K562 (cell line): Measurements from ENCODE around the gene SAV1. TPM values are rescaled to one million over a fixed set of nuclear protein-coding genes. Genes with fewer than 3 reads are reported as not detected.

Experiments
- ATAC-seq: fragments of 200-7000 bp; cut with Tn5 transposase; 3 replicates; pipeline ENCODE4 v1.9.1; 2020; ENCODE audit warnings: moderate library complexity
- BruUV-seq: library from RNA; stranded (reverse); fragments of 400-500 nt; replicated peaks from 2 replicates; lab custom pipeline; 2021; lab: Mats Ljungman, UMichigan
- CTCF ChIA-PET: fragments of 300-600 bp; formaldehyde crosslinking; extraction: SDS; loops from one replicate; lab custom pipeline; 2021; ENCODE audit warnings: low intra/inter-chr PET ratio; lab: Yijun Ruan, JAX
- POLR2A ChIA-PET: fragments of 300-600, 350-650 bp; sonication (Branson Sonifier 250); formaldehyde crosslinking; extraction: SDS; loops from one replicate; lab custom pipeline; 2021; ENCODE audit warnings: antibody characterized with exemption, inconsistent platforms; lab: Yijun Ruan, JAX
- DNase-seq, 4 experiments: peaks; one replicate each; pipeline versions ENCODE4 v3.0.0 to v3.0.0-alpha.2; 2011 to 2018; ENCODE audit warnings: low spot score in 3 of 4, mixed read lengths in 3 of 4; ENCODE audit errors: extremely low read depth in 1 of 4
- FAIRE-seq: peaks from 2 replicates; lab custom pipeline; 2011; peaks lifted over from hg19 to GRCh38; lab: Jason Lieb, UNC
- H2AFZ ChIP-seq: 2 replicates; pipeline ENCODE4 v1.6.0; 2011; ENCODE audit warnings: low read depth, low read length, control low read depth, inconsistent platforms
- H3K27ac ChIP-seq: fragments of 200-600 bp; 3 replicates; pipeline ENCODE4 v1.8.0; 2011; ENCODE audit warnings: low read depth, mild to moderate bottlenecking, control low read depth, inconsistent platforms, low read length, moderate library complexity, mixed read lengths; ENCODE audit errors: extremely low read depth
- H3K27me3 ChIP-seq, 2 experiments: fragments of 300-600 bp in 1 of 2; 2 replicates in 1 of 2; 3 replicates in 1 of 2; pipeline versions ENCODE4 v1.6.0 to v1.8.0; 2011; ENCODE audit warnings: inconsistent platforms in 2 of 2, low read length in 2 of 2, mild to moderate bottlenecking in 1 of 2, mixed read lengths in 1 of 2, moderate library complexity in 1 of 2; ENCODE audit not compliant: control insufficient read depth in 2 of 2, insufficient read depth in 2 of 2
- H3K36me3 ChIP-seq: fragments of 300-600 bp; 3 replicates; pipeline ENCODE4 v1.8.0; 2011; ENCODE audit warnings: mild to moderate bottlenecking, low read length, inconsistent platforms; ENCODE audit not compliant: control insufficient read depth, insufficient read depth
- H3K4me1 ChIP-seq, 2 experiments: fragments of 200-600 bp in 1 of 2; replicated peaks in 1 of 2; 2 replicates in 1 of 2; 3 replicates in 1 of 2; pipeline versions ENCODE4 v1.5.1 to v1.8.0; 2011; ENCODE audit warnings: inconsistent platforms in 2 of 2, low read length in 2 of 2, mild to moderate bottlenecking in 1 of 2, mixed read lengths in 1 of 2, moderate library complexity in 1 of 2; ENCODE audit not compliant: control insufficient read depth in 2 of 2, insufficient read depth in 2 of 2
- H3K4me2 ChIP-seq: 2 replicates; pipeline ENCODE4 v1.6.1; 2011; ENCODE audit warnings: low read length, control low read depth, inconsistent platforms, mixed read lengths; ENCODE audit not compliant: insufficient read depth
- H3K4me3 ChIP-seq: fragments of 200-600 bp; sonication (generic), shearing (Covaris generic); 2 replicates; pipeline ENCODE4 v1.5.1; 2016; ENCODE audit warnings: control low read depth, inconsistent platforms
- H3K79me2 ChIP-seq: fragments of 200-600 bp; 3 replicates; pipeline ENCODE4 v1.8.0; 2011; ENCODE audit warnings: low read length, inconsistent platforms; ENCODE audit not compliant: control insufficient read depth, insufficient read depth
- H3K9ac ChIP-seq, 2 experiments: 2 replicates each; pipeline versions ENCODE4 v1.6.0 to v1.6.1; 2011; ENCODE audit warnings: low read depth in 2 of 2, low read length in 2 of 2, control low read depth in 1 of 2, inconsistent platforms in 1 of 2, mild to moderate bottlenecking in 1 of 2, mixed read lengths in 1 of 2; ENCODE audit not compliant: insufficient read depth in 1 of 2
- H3K9me1 ChIP-seq: one replicate; pipeline ENCODE4 v1.6.0; 2011; ENCODE audit warnings: inconsistent platforms, mild to moderate bottlenecking, low read length, moderate library complexity; ENCODE audit not compliant: control insufficient read depth, insufficient read depth
- H3K9me3 ChIP-seq: replicated peaks from 2 replicates; pipeline ENCODE4 v1.5.1; 2011; ENCODE audit warnings: low read depth, low read length, inconsistent platforms; ENCODE audit not compliant: control insufficient read depth, insufficient read depth
- H4K20me1 ChIP-seq: replicated peaks from 2 replicates; pipeline ENCODE4 v1.6.1; 2011; ENCODE audit warnings: low read length, inconsistent platforms, mixed read lengths; ENCODE audit not compliant: control insufficient read depth, insufficient read depth
- CHD4 ChIP-seq: fragments of 200-600 bp; sonication (generic); IDR thresholded peaks from 3 replicates; pipeline ENCODE4 v1.6.1; 2012; ENCODE audit warnings: low read depth, mild to moderate bottlenecking, mixed read lengths, low read length, inconsistent platforms; ENCODE audit not compliant: insufficient read depth, insufficient replicate concordance, poor library complexity, severe bottlenecking
- FOXM1 ChIP-seq, 2 experiments: fragments of 450-650 bp in 1 of 2; sonication (generic) in 1 of 2; formaldehyde crosslinking in 1 of 2; IDR thresholded peaks; 2 replicates each; pipeline versions ENCODE4 v1.6.1 to v1.9.0; 2017 to 2022; ENCODE audit warnings: low read depth in 2 of 2, mild to moderate bottlenecking in 2 of 2, missing genetic modification reagents in 1 of 2, moderate library complexity in 1 of 2
- ILK ChIP-seq: fragments of 450-650 bp; IDR thresholded peaks from 2 replicates; pipeline ENCODE4 v1.6.1; 2016; ENCODE audit warnings: missing genetic modification characterization, low read depth, mild to moderate bottlenecking, missing compliant biosample characterization, moderate library complexity, borderline replicate concordance
- JUN ChIP-seq, 2 experiments: sonication (generic) in 1 of 2; formaldehyde crosslinking in 1 of 2; IDR thresholded peaks; 2 replicates each; pipeline versions ENCODE4 v1.6.1 to v1.8.0; 2012 to 2022; ENCODE audit warnings: borderline replicate concordance in 2 of 2, mild to moderate bottlenecking in 2 of 2, improper control_type of control experiment in 1 of 2, low read depth in 1 of 2, low read length in 1 of 2, missing genetic modification reagents in 1 of 2
- MAFG ChIP-seq: fragments of 450-650 bp; conservative IDR thresholded peaks from 2 replicates; pipeline ENCODE4 v1.6.1; 2016; ENCODE audit warnings: missing genetic modification characterization, missing compliant biosample characterization
- NELFE ChIP-seq: IDR thresholded peaks from 2 replicates; pipeline ENCODE4 v1.6.1; 2011; ENCODE audit warnings: mild to moderate bottlenecking; ENCODE audit not compliant: insufficient read depth, insufficient read length
- NFE2 ChIP-seq: IDR thresholded peaks from 2 replicates; pipeline ENCODE4 v1.6.1; 2014; ENCODE audit warnings: antibody characterized with exemption, low read depth
- NFE2L1 ChIP-seq: fragments of 450-650 bp; IDR thresholded peaks from 2 replicates; pipeline ENCODE4 v1.6.1; 2016; ENCODE audit warnings: missing genetic modification characterization, low read depth, mild to moderate bottlenecking, missing compliant biosample characterization, moderate library complexity, borderline replicate concordance
- NFXL1 ChIP-seq: fragments of 450-650 bp; formaldehyde crosslinking; IDR thresholded peaks from 2 replicates; pipeline ENCODE4 v1.4.0; 2021; ENCODE audit warnings: mild to moderate bottlenecking
- PHF21A ChIP-seq: fragments of 450-650 bp; IDR thresholded peaks from 2 replicates; pipeline ENCODE4 v1.6.1; 2017; ENCODE audit warnings: low read depth, borderline replicate concordance
- TCF3 ChIP-seq: sonication (generic); formaldehyde crosslinking; IDR thresholded peaks from 2 replicates; pipeline ENCODE4 v1.4.0; 2020; ENCODE audit warnings: mild to moderate bottlenecking, missing genetic modification reagents
- ZNF280B ChIP-seq: fragments of 250-450 bp; sonication (Bioruptor Pico); IDR thresholded peaks from 2 replicates; pipeline ENCODE4 v1.5.1; 2021; ENCODE audit warnings: mild to moderate bottlenecking
- ZNF583 ChIP-seq: fragments of 250-450 bp; sonication (Bioruptor Pico); IDR thresholded peaks from 2 replicates; pipeline ENCODE4 v1.4.0; 2020
- WGBS: fragments of 100-300 bp; shearing (Covaris generic); methylation state at CpG from one replicate; pipeline ENCODE4 v1.1.6; 2016; ENCODE audit warnings: low coverage, mixed read lengths; ENCODE audit not compliant: insufficient coverage; ENCODE audit errors: missing lambda C conversion rate; 5-methylcytosine and 5-hydroxymethylcytosine counted together
- in situ Hi-C: fragments of 300-500 bp; cut with MboI; formaldehyde crosslinking; loops from 4 replicates; pipeline ENCODE4 v1.15.0; 2018; ENCODE audit warnings: inconsistent platforms, mixed read lengths
- intact Hi-C: fragments of 100-400 bp; cut with micrococcal nuclease; formaldehyde crosslinking; loops from 2 replicates; pipeline ENCODE4 v1.14.2; 2022
- polyA plus RNA-seq, 8 experiments: library from polyadenylated mRNA; depleted of rRNA in 4 of 8; stranded (reverse) in 5 of 8; unstranded in 3 of 8; fragments of >200 nt; fragmentation: Nextera tagmentation in 2 of 8; fragmentation: Illumina TruSeq in 1 of 8; extraction: Ambion mirVana in 2 of 8; extraction: Trizol in 1 of 8; gene quantifications; 2 replicates each; pipeline versions ENCODE4 v1.2.1 to v1.2.3, GENCODE V29; 2011 to 2014; ENCODE audit warnings: inconsistent platforms in 1 of 8, missing spikeins in 1 of 8
- total RNA-seq, 7 experiments: library from RNA; depleted of rRNA in 6 of 7; stranded (reverse); fragments of >200 nt in 6 of 7; fragmentation: Illumina TruSeq in 2 of 7; extraction: Trizol in 2 of 7; gene quantifications; 2 replicates each; pipeline versions ENCODE4 v1.2.1 to v1.2.3, GENCODE V29; 2011 to 2021; ENCODE audit warnings: low replicate concordance in 1 of 7

The SAV1 gene
- total and polyA plus RNA-seq, 9 of the 15 experiments (the other 6 are each of a cell fraction or from before 2014, with no cell fraction given), result 6.5 to 18.1 (median 16.1) TPM

DNA sequence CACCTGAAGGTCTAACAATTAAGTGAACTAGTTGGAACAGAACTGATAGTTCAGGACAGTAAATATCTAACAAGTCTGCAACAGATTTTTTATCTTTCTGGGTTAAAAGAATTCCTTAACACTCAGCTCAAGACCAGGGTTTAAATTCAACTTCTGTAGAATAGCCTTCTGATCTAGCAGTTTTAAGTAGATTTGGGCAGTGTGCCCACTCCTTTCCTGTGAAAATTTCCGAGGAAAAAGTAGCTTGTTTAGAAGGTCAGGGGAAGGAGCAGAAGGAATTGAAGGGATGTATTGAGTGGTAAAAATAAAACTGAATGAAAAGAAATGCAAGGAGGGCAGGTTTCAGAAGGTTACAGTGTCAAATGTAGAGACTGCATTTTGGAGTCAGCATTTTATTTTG is 62.3 kb downstream of the SAV1 start (continued):
- TF ChIP-seq NFXL1, result no peak
- no peak for TF ChIP-seq ZNF583 (CRISPR knock-in tag)
- no peak for TF ChIP-seq ZNF280B (CRISPR knock-in tag)
- TF ChIP-seq JUN (IDR thresholded peaks at IDR 0.05; ENCODE audit: borderline replicate concordance, low read depth, low read length), result no peak
- no peak for TF ChIP-seq JUN (CRISPR knock-in tag; IDR thresholded peaks at IDR 0.05; ENCODE audit: borderline replicate concordance)
- TF ChIP-seq CHD4, result no peak
- TF ChIP-seq, all 486 proteins: peak for 0

- H2AFZ ChIP-seq, result no peak overlapping the region
- in situ Hi-C loops, result no loop called here
- CTCF ChIA-PET, result interaction anchor here (0.6 kb wide), 1 partner anchor 157 kb away, joined by 3 read pairs; no protein-coding TSS in a partner anchor
Measured at GRCh38 chr14:50603565-50603964, 64.5 kb downstream of the SAV1 start.

More at GRCh38 chr14:50603565-50603964, 64.5 kb downstream of the SAV1 start:
- no TSS peak for BruUV-seq
- Histone ChIP-seq H3K27ac (no peak overlapping the region), H3K36me3 (no peaks in the 10 kb centered on the region), H3K27me3 (no peaks in the 10 kb centered on the region), H3K9me3 (no peaks in the 10 kb centered on the region), H4K20me1 (no peaks in the 10 kb centered on the region), H3K79me2 (no peaks in the 10 kb centered on the region), H3K4me2 (no peak overlapping the region), H3K9ac (no peak overlapping the region), H3K4me1 (no peaks in the 10 kb centered on the region; a peak in 1 of 5 replicates), H3K9me1 (no peaks in the 10 kb centered on the region), H3K4me3 (no peak overlapping the region)
- intact Hi-C loops, result loop anchor here (5.0 to 10.0 kb wide), 2 partner anchors 109 to 261 kb away; no protein-coding TSS in a partner anchor
- POLR2A ChIA-PET, result no interaction called here
- FAIRE-seq, result no peak
- ATAC-seq, result no peak
- DNase-seq, result no peak
- TF ChIP-seq TCF3 (CRISPR knock-in tag) (no peak), NELFE (no peak), NFE2 (peak; percentile 38), ILK (tag) (no peak), PHF21A (no peak), MAFG (peak; percentile 77), FOXM1 (IDR thresholded peaks at IDR 0.05; ENCODE audit: low read depth) (no peak), FOXM1 (CRISPR knock-in tag; IDR thresholded peaks at IDR 0.05; ENCODE audit: low read depth) (no peak), NFE2L1 (tag) (peak; percentile 44; the same call in 1 of the 2 replicates)
- 3% methylated on average over 2 of the region's 2 CpGs for WGBS
